CD4-positive, alpha-beta memory T cell (primary cell): ENCODE data around the gene SACS. TPM values are rescaled to one million over a fixed set of nuclear protein-coding genes. Genes with fewer than 3 reads are reported as not detected.

Source experiments
- CTCF ChIA-PET: fragments of 350-600 bp; sonication (Branson Sonifier 250); formaldehyde crosslinking; loops from one replicate; lab custom pipeline; 2021; ENCODE audit warnings: inconsistent platforms; ENCODE audit not compliant: partially characterized antibody; lab: Charles Lee
- POLR2A ChIA-PET: fragments of 350-600 bp; sonication (Branson Sonifier 250); formaldehyde crosslinking; loops from one replicate; lab custom pipeline; 2021; ENCODE audit not compliant: partially characterized antibody; lab: Charles Lee
- DNase-seq, 5 donors: peaks; one replicate each; pipeline versions ENCODE4 v3.0.0 to v3.0.0-alpha.2; 2020 to 2022; ENCODE audit warnings: mixed read lengths in 1 of 5
- H3K27ac ChIP-seq: one replicate; pipeline ENCODE4 v1.7.0; 2013; ENCODE audit warnings: low read depth, low read length
- H3K27me3 ChIP-seq: 2 replicates; pipeline ENCODE4 v1.7.0; 2013; ENCODE audit warnings: mild to moderate bottlenecking, low read length, moderate library complexity; ENCODE audit not compliant: insufficient read depth
- H3K36me3 ChIP-seq: 2 replicates; pipeline ENCODE4 v1.7.0; 2013; ENCODE audit warnings: mild to moderate bottlenecking, low read length, moderate library complexity; ENCODE audit not compliant: insufficient read depth
- H3K4me1 ChIP-seq: 2 replicates; pipeline ENCODE4 v1.7.0; 2013; ENCODE audit warnings: mild to moderate bottlenecking, low read length, moderate library complexity; ENCODE audit not compliant: insufficient read depth
- H3K4me3 ChIP-seq, 2 donors: one replicate each; pipeline ENCODE4 v1.7.0; 2013; ENCODE audit warnings: low read length in 2 of 2, mild to moderate bottlenecking in 1 of 2
- H3K9me3 ChIP-seq, 2 donors: one replicate each; pipeline ENCODE4 v1.7.0; 2013; ENCODE audit warnings: low read length in 2 of 2, control low read depth in 1 of 2; ENCODE audit not compliant: control insufficient read depth in 1 of 2
- H3K27ac Mint-ChIP-seq, 7 donors: one replicate each; pipeline ENCODE4 v1.8.0; 2020 to 2021; ENCODE audit warnings: mixed read lengths in 7 of 7, mild to moderate bottlenecking in 6 of 7, inconsistent platforms in 3 of 7, moderate library complexity in 3 of 7
- H3K27me3 Mint-ChIP-seq, 2 donors: one replicate each; pipeline ENCODE4 v1.8.0; 2020 to 2021; ENCODE audit warnings: mixed read lengths in 2 of 2
- H3K36me3 Mint-ChIP-seq, 2 donors: one replicate each; pipeline ENCODE4 v1.8.0; 2020 to 2021; ENCODE audit warnings: mixed read lengths in 2 of 2, inconsistent platforms in 1 of 2, mild to moderate bottlenecking in 1 of 2
- H3K4me1 Mint-ChIP-seq, 4 donors: one replicate each; pipeline ENCODE4 v1.8.0; 2020 to 2021; ENCODE audit warnings: mixed read lengths in 4 of 4, mild to moderate bottlenecking in 1 of 4
- H3K4me3 Mint-ChIP-seq, 8 donors: one replicate each; pipeline ENCODE4 v1.8.0; 2020 to 2021; ENCODE audit warnings: mixed read lengths in 8 of 8, mild to moderate bottlenecking in 7 of 8, moderate library complexity in 6 of 8, inconsistent platforms in 3 of 8
- H3K9me3 Mint-ChIP-seq, 8 donors: one replicate each; pipeline ENCODE4 v1.8.0; 2020 to 2021; ENCODE audit warnings: mixed read lengths in 8 of 8, mild to moderate bottlenecking in 5 of 8, inconsistent platforms in 3 of 8, moderate library complexity in 1 of 8
- intact Hi-C: fragments of 100-400 bp; cut with micrococcal nuclease; formaldehyde crosslinking; loops from one replicate; pipeline ENCODE4 v1.15.1; 2023
- polyA plus RNA-seq, 2 donors: library from polyadenylated mRNA; unstranded; fragments of 300-500 nt; fragmentation: Illumina TruSeq; gene quantifications; one replicate each; pipeline ENCODE4 v1.2.3, GENCODE V29; 2021
- total RNA-seq, 2 experiments: library from RNA; stranded (reverse); gene quantifications; one replicate each; pipeline ENCODE4 v1.2.3, GENCODE V29; 2021

The SACS gene
- total and polyA plus RNA-seq, 4 experiments from 2014 or later: 5.2 to 32.8 (median 18.3) TPM

DNA sequence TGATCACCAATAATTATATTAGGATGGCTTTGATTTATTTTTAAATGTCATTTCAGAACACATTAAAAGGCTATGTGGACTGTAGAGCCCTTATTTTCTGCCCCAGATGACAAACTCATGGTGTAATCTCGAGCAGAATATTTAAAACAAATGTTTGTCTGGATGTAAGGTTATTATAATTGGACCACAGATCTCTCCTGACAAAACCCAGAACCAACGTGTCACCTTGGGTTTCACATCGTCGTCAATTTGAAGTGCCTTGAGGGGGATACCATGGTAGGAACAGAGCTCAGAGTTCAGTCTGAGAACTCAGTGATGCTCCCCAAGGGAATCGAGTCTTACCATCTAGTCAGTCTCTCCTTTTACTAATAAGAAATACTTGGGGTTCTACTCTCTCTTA, 2.8 kb downstream of the SACS start:
- Mint-ChIP-seq H3K27me3 (peaks cover 24 to 30% of the 10 kb centered on the region in 2 donors), H3K27ac (no peak overlapping the region), H3K4me1 (peaks cover 2 to 9% (median 6%) of the 10 kb centered on the region in 4 donors), H3K36me3 (no peaks in the 10 kb centered on the region), H3K9me3 (no peaks in the 10 kb centered on the region), H3K4me3 (no peak overlapping the region)
- ChIA-PET CTCF (no interaction called here), POLR2A (no interaction called here)
- H3K9me3 ChIP-seq: no peaks in the 10 kb centered on the region
- intact Hi-C loops: no loop called here
- no peaks in the 10 kb centered on the region for H3K4me1 ChIP-seq
- no peak for DNase-seq
- H3K4me3 ChIP-seq: no peak overlapping the region
- H3K27ac ChIP-seq: no peak overlapping the region
- peaks cover 5% of the 10 kb centered on the region for H3K27me3 ChIP-seq
- no peaks in the 10 kb centered on the region for H3K36me3 ChIP-seq

DNA sequence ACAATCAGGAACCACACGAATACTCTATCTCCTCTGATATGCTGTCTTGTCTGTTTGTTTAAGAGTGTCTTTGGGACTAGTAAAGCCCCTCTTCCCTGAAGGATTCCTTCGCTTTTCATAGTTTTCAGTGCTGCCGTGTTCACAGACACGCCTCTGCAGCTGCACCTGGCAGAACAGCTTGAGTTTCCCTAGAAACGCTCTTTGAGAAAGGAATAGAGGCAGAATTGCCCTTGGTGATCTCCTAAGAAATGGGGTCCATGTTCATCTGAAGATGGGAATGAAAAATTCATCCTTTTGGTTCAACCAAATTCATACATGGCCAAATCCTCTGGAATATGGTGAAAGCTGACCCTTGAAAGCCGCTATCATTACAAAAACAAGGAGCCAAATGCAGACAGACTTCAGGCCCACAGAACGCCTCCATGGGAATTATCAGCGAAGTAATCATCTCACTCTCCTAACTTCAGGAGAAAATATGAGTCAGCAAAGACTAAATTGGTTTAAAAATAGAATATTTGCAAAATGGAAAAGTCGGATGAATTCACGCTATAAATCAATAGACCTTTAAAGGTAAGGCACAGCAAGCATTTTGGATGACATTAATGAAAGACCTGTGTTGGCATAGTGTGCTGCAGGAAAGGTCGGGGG, 5.5 kb downstream of the SACS start:
- Histone ChIP-seq H3K4me3 (no peak overlapping the region), H3K36me3 (no peaks in the 10 kb centered on the region), H3K27me3 (no peaks in the 10 kb centered on the region), H3K9me3 (no peaks in the 10 kb centered on the region), H3K4me1 (no peaks in the 10 kb centered on the region), H3K27ac (no peak overlapping the region)
- no peak overlapping the region for H3K4me3 Mint-ChIP-seq
- H3K4me1 Mint-ChIP-seq: peaks cover under 1 to 3% (median 1%) of the 10 kb centered on the region in 4 donors
- DNase-seq: no peak
- H3K27me3 Mint-ChIP-seq: peaks cover 18 to 25% of the 10 kb centered on the region in 2 donors
- no peaks in the 10 kb centered on the region for H3K9me3 Mint-ChIP-seq
- intact Hi-C loops: no loop called here
- ChIA-PET CTCF (no interaction called here), POLR2A (no interaction called here)
- H3K36me3 Mint-ChIP-seq: no peaks in the 10 kb centered on the region
- no peak overlapping the region for H3K27ac Mint-ChIP-seq

DNA sequence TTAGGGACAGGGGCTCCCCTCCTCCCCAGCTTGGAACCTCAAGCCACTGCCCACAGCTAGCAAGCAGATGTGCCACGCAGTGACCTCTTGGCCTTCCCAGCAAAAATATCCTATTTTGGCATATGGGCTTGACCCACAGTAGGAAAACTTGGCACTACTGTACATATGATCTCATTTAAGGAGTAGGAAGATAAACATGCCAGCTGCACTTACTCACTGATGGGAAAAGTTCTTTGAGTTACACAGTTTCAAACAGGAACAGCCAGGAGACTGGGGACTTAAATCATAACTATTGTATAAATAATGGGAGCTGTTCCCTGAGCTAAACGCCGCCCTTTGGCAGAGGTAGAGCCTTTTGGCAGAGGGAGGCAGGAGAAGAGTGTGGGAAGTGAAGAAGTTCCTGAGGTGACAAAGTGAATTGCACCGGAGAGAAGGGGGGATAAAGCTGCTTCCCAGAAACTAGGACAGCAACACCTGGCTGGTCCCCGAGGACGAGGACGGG, 6.1 kb downstream of the SACS start:
- no peak overlapping the region for H3K27ac Mint-ChIP-seq
- peaks cover 18 to 24% of the 10 kb centered on the region in 2 donors for H3K27me3 Mint-ChIP-seq
- Histone ChIP-seq H3K9me3 (no peaks in the 10 kb centered on the region), H3K27ac (no peak overlapping the region), H3K27me3 (no peaks in the 10 kb centered on the region), H3K36me3 (no peaks in the 10 kb centered on the region), H3K4me1 (no peaks in the 10 kb centered on the region), H3K4me3 (no peak overlapping the region)
- intact Hi-C loops: no loop called here
- H3K4me1 Mint-ChIP-seq: peaks cover 0 to 2% (median 0%) of the 10 kb centered on the region in 4 donors
- CTCF ChIA-PET: interaction anchor here (0.7 kb wide), 1 partner anchor 12 kb away, joined by 3 read pairs; no protein-coding TSS in a partner anchor
- no peaks in the 10 kb centered on the region for H3K36me3 Mint-ChIP-seq
- H3K9me3 Mint-ChIP-seq: no peaks in the 10 kb centered on the region
- H3K4me3 Mint-ChIP-seq: no peak overlapping the region
- POLR2A ChIA-PET: no interaction called here
- DNase-seq: no peak

DNA sequence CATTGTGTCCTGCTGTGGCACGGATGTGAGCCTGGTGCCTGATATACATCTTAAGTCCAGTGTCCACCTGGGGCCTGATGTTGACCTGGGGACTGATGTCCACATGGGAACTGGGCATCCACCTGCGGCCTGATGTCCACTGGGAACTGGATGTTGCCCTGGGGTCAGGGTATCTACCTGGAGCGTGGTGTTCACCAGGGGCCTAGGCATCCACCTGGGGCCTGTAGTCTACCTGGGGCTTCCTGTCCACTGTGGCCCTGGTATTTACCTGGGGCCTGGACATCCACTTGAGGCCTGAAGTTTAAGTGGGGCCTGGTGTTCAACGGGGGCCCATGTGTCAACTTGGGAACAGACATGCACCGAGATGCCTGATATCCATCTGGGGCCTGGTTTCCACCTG, 11.9 kb downstream of the SACS start:
- H3K4me1 Mint-ChIP-seq: no peaks in the 10 kb centered on the region
- ChIA-PET CTCF (interaction anchor here (0.9 kb wide), 2 partner anchors 14 to 451 kb away, joined by 3 read pairs; no protein-coding TSS in a partner anchor), POLR2A (no interaction called here)
- intact Hi-C loops: no loop called here
- H3K9me3 Mint-ChIP-seq: no peaks in the 10 kb centered on the region
- H3K27ac ChIP-seq: no peak overlapping the region
- H3K36me3 Mint-ChIP-seq: no peaks in the 10 kb centered on the region
- H3K4me3 ChIP-seq: no peak overlapping the region
- H3K27ac Mint-ChIP-seq: no peak overlapping the region
- no peak for DNase-seq
- no peaks in the 10 kb centered on the region for H3K36me3 ChIP-seq
- H3K4me1 ChIP-seq: no peaks in the 10 kb centered on the region
- H3K27me3 ChIP-seq: no peaks in the 10 kb centered on the region
- H3K27me3 Mint-ChIP-seq: no peaks in the 10 kb centered on the region
- no peaks in the 10 kb centered on the region for H3K9me3 ChIP-seq
- no peak overlapping the region for H3K4me3 Mint-ChIP-seq

DNA sequence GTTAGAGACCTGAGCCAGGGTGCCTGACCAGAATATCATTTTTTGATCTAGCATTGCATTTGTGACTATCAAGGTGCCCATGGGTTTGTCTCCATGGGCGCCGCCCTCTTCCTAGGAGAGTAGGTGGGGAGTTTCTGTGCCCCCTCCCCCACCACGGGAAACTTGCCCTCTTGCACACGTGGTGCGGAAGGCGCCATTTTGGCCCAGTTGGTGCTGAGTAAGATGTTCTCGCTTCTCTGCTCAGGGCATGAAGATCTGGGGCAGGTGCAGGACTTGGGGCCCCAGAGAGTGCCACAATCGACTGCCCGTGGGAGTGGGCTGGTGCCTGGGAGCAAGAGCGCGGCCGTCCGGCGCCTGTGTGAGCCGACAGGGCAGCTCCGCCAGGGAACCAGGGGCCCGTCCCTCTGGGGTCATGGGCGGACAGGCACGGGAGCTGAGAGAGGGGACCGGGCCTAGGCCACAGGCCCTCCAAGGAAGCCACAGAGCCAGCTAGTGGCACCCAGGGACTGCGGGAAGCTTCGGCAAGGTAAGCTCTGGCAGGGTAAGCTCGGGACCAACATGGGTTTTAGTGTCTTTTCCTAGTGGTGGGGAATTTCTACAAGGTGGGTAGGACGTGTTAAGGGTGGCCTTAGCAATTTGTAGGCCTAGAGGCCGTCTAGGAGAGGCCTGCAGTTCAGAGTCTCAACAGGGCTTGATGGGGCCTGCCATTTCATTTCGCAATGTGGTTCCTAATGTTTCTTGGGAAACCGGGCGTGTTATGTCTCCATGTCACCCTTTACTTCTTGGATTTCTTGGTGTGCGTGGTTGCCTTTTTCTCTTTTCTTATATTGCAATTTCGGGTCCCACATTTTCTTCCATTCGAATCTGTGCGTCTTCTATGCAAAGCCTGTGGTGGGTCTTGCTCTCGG, 14.5 kb downstream of the SACS start:
- Histone ChIP-seq H3K36me3 (no peaks in the 10 kb centered on the region), H3K27ac (no peak overlapping the region), H3K27me3 (no peaks in the 10 kb centered on the region), H3K9me3 (no peaks in the 10 kb centered on the region), H3K4me3 (no peak overlapping the region), H3K4me1 (no peaks in the 10 kb centered on the region)
- intact Hi-C loops: no loop called here
- POLR2A ChIA-PET: no interaction called here
- Mint-ChIP-seq H3K9me3 (no peaks in the 10 kb centered on the region), H3K27me3 (no peaks in the 10 kb centered on the region), H3K36me3 (no peaks in the 10 kb centered on the region), H3K4me1 (no peaks in the 10 kb centered on the region), H3K27ac (no peak overlapping the region), H3K4me3 (no peak overlapping the region)
- no peak for DNase-seq
- CTCF ChIA-PET: no interaction called here

DNA sequence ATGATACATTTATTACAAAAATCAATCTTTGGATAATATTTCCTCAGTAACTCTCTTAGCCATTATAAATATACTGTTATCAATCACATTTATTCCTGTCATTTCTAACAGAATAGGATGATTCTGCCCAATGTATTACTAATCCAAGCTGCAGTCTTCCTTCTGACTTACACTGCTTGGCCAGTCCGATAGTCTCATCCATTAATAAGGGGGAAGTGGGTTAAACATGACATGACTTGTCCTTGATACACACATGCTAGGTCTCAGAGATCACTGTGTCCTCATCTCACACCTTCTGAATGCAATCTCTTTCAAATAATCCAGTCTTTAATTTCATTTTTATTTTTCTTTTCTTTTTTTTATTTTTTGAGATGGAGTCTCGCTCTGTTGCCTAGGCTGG, 18.8 kb downstream of the SACS start:
- Mint-ChIP-seq H3K27me3 (peaks cover 0 to 5% of the 10 kb centered on the region in 2 donors), H3K4me3 (no peak overlapping the region), H3K36me3 (no peaks in the 10 kb centered on the region), H3K4me1 (no peaks in the 10 kb centered on the region), H3K9me3 (no peaks in the 10 kb centered on the region), H3K27ac (no peak overlapping the region)
- CTCF ChIA-PET: no interaction called here
- no peak overlapping the region for H3K27ac ChIP-seq
- H3K27me3 ChIP-seq: no peaks in the 10 kb centered on the region
- intact Hi-C loops: no loop called here
- POLR2A ChIA-PET: no interaction called here
- H3K9me3 ChIP-seq: no peaks in the 10 kb centered on the region
- no peak for DNase-seq
- H3K4me3 ChIP-seq: no peak overlapping the region
- no peaks in the 10 kb centered on the region for H3K4me1 ChIP-seq
- H3K36me3 ChIP-seq: no peaks in the 10 kb centered on the region

DNA sequence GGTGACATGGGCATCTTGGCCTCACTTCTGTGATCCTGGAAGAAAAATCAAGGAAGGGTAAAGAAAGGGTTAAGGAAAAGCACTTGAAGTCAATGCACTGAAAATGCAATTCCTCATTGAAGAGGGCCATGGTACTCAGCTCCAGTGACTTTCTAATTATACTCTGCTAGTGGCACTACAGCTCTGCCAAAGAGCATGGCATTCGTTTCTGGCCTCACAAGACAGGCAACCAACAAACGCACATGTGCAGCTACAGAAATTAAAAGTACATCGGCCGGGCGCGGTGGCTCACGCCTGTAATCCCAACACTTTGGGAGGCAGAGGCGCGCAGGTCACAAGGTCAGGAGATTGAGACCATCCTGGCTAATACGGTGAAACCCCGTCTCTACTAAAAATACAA, 21.8 kb downstream of the SACS start:
- Mint-ChIP-seq H3K4me1 (peaks cover 0 to 5% (median 1%) of the 10 kb centered on the region in 4 donors), H3K4me3 (no peak overlapping the region), H3K27me3 (peaks cover 0 to 5% of the 10 kb centered on the region in 2 donors), H3K36me3 (no peaks in the 10 kb centered on the region), H3K27ac (no peak overlapping the region), H3K9me3 (no peaks in the 10 kb centered on the region)
- intact Hi-C loops: no loop called here
- no peak for DNase-seq
- POLR2A ChIA-PET: no interaction called here
- CTCF ChIA-PET: no interaction called here
- Histone ChIP-seq H3K27ac (no peak overlapping the region), H3K4me3 (no peak overlapping the region), H3K9me3 (no peaks in the 10 kb centered on the region), H3K36me3 (no peaks in the 10 kb centered on the region), H3K27me3 (no peaks in the 10 kb centered on the region), H3K4me1 (no peaks in the 10 kb centered on the region)
